Osteocyte (in vitro differentiated cells): ENCODE measurements around the gene LRRC27. TPM values are rescaled to one million over a fixed set of nuclear protein-coding genes. Genes with fewer than 3 reads are reported as not detected.
A peak's percentile ranks its signal among the peaks of the same experiment; 100 is the strongest.

Experiments
- DNase-seq: peaks from one replicate; pipeline ENCODE4 v3.0.0; 2021; ENCODE audit warnings: mixed read lengths; ENCODE audit not compliant: unreplicated experiment; ENCODE audit errors: extremely low spot score
- H3K27ac Mint-ChIP-seq: one replicate; pipeline ENCODE4 v1.8.0; 2021; ENCODE audit warnings: mild to moderate bottlenecking, mixed read lengths; ENCODE audit not compliant: unreplicated experiment
- H3K27me3 Mint-ChIP-seq: one replicate; pipeline ENCODE4 v1.8.0; 2021; ENCODE audit warnings: mixed read lengths; ENCODE audit not compliant: unreplicated experiment
- H3K36me3 Mint-ChIP-seq: one replicate; pipeline ENCODE4 v1.8.0; 2021; ENCODE audit warnings: mixed read lengths; ENCODE audit not compliant: unreplicated experiment
- H3K4me1 Mint-ChIP-seq: one replicate; pipeline ENCODE4 v1.8.0; 2021; ENCODE audit warnings: mixed read lengths; ENCODE audit not compliant: unreplicated experiment
- H3K4me3 Mint-ChIP-seq: one replicate; pipeline ENCODE4 v1.8.0; 2021; ENCODE audit warnings: mild to moderate bottlenecking, moderate library complexity, mixed read lengths; ENCODE audit not compliant: unreplicated experiment
- H3K9me3 Mint-ChIP-seq: one replicate; pipeline ENCODE4 v1.8.0; 2021; ENCODE audit warnings: mixed read lengths; ENCODE audit not compliant: unreplicated experiment
- CTCF ChIP-seq: fragments of 200-600 bp; sonication (generic); IDR thresholded peaks from 2 replicates; pipeline ENCODE4 v1.5.0; 2021; ENCODE audit warnings: antibody characterized with exemption, mild to moderate bottlenecking, moderate library complexity
- total RNA-seq: library from RNA; stranded (reverse); gene quantifications from 2 replicates; pipeline ENCODE4 v1.2.1, GENCODE V29; 2021

LRRC27 gene
- total RNA-seq, 1 donor from 2014 or later = 18.9 TPM

GRCh38 chr10:132406750-132407149 is 74.8 kb downstream of the LRRC27 start:
- DNase-seq = no peak
- no peaks in the 10 kb centered on the region for H3K27me3 Mint-ChIP-seq
- peaks cover 33% of the 10 kb centered on the region for H3K4me1 Mint-ChIP-seq
- no peak overlapping the region for H3K4me3 Mint-ChIP-seq
- H3K27ac Mint-ChIP-seq = no peak overlapping the region
- no peak for TF ChIP-seq CTCF
- H3K36me3 Mint-ChIP-seq = peaks cover 4% of the 10 kb centered on the region
- no peaks in the 10 kb centered on the region for H3K9me3 Mint-ChIP-seq

- peaks cover 4% of the 10 kb centered on the region for H3K36me3 Mint-ChIP-seq
- peaks cover 39% of the 10 kb centered on the region for H3K4me1 Mint-ChIP-seq
- H3K27ac Mint-ChIP-seq = peak overlapping the region; percentile 92
- TF ChIP-seq CTCF = no peak
- no peak for DNase-seq
- H3K9me3 Mint-ChIP-seq = no peaks in the 10 kb centered on the region
- H3K27me3 Mint-ChIP-seq = no peaks in the 10 kb centered on the region
- H3K4me3 Mint-ChIP-seq = peak overlapping the region; percentile 51
Measured at GRCh38 chr10:132407243-132407746, 75.3 kb downstream of the LRRC27 start.

GRCh38 chr10:132407846-132408278 is 75.9 kb downstream of the LRRC27 start:
- no peak for TF ChIP-seq CTCF
- peak overlapping the region; percentile 51 for H3K4me3 Mint-ChIP-seq
- peak overlapping the region; percentile 92 for H3K27ac Mint-ChIP-seq
- H3K27me3 Mint-ChIP-seq = no peaks in the 10 kb centered on the region
- peaks cover 4% of the 10 kb centered on the region for H3K36me3 Mint-ChIP-seq
- peaks cover 44% of the 10 kb centered on the region for H3K4me1 Mint-ChIP-seq
- no peaks in the 10 kb centered on the region for H3K9me3 Mint-ChIP-seq
- DNase-seq = no peak

- Mint-ChIP-seq H3K27me3 (no peaks in the 10 kb centered on the region), H3K4me1 (peaks cover 45% of the 10 kb centered on the region), H3K36me3 (peaks cover 4% of the 10 kb centered on the region), H3K27ac (peak overlapping the region; percentile 92), H3K9me3 (no peaks in the 10 kb centered on the region), H3K4me3 (peak overlapping the region; percentile 51)
- TF ChIP-seq CTCF = no peak
- no peak for DNase-seq
Measured at GRCh38 chr10:132408367-132408781, 76.4 kb downstream of the LRRC27 start.

- Mint-ChIP-seq H3K9me3 (no peaks in the 10 kb centered on the region), H3K27me3 (no peaks in the 10 kb centered on the region), H3K4me1 (peaks cover 51% of the 10 kb centered on the region), H3K36me3 (peaks cover 4% of the 10 kb centered on the region), H3K4me3 (no peak overlapping the region), H3K27ac (no peak overlapping the region)
- DNase-seq = no peak
- no peak for TF ChIP-seq CTCF
Measured at GRCh38 chr10:132408823-132409666, 77.1 kb downstream of the LRRC27 start.
